ENCODE data around the gene GTF3C1.

GRCh38 chr16:27417047-27417671 is 132.6 kb downstream of the GTF3C1 start:
- no peak for TF ChIP-seq CTCF (IDR thresholded peaks at IDR 0.05)
- no peak for TF ChIP-seq POLR2A (IDR thresholded peaks at IDR 0.05)
- TF ChIP-seq POLR2AphosphoS5 (IDR thresholded peaks at IDR 0.05): no peak
